PFSK-1 (cell line): ENCODE measurements around the gene DTX1.

Experiments
- FOXP2 ChIP-seq: optimal IDR thresholded peaks from 2 replicates; pipeline ENCODE3; 2011; ENCODE audit warnings: borderline replicate concordance, control low read depth, inconsistent platforms; ENCODE audit not compliant: insufficient read depth; ENCODE audit errors: extremely low read length, extremely low read depth
- POLR2AphosphoS5 ChIP-seq: IDR thresholded peaks from 2 replicates; pipeline ENCODE4 v1.6.1; 2012; ENCODE audit warnings: low read depth, mild to moderate bottlenecking, control low read depth, low read length, moderate library complexity
- TAF1 ChIP-seq: IDR thresholded peaks from 2 replicates; pipeline ENCODE4 v1.6.1; 2012; ENCODE audit warnings: low read length, control low read depth, borderline replicate concordance; ENCODE audit not compliant: insufficient read depth
- TF ChIP-seq, protein P1 (sequence below), 2 experiments: IDR thresholded peaks; 2 replicates each; pipeline versions ENCODE4 v1.6.1 to v1.8.0; 2011 to 2012; ENCODE audit warnings: low read depth in 2 of 2, low read length in 2 of 2, control low read depth in 1 of 2, inconsistent platforms in 1 of 2, mild to moderate bottlenecking in 1 of 2, moderate library complexity in 1 of 2; ENCODE audit not compliant: insufficient read depth in 1 of 2

GRCh38 chr12:113016796-113017195 is 39.7 kb upstream of the DTX1 start:
- no peak for TF ChIP-seq POLR2AphosphoS5
- TF ChIP-seq FOXP2, result no peak
- no peak for TF ChIP-seq TAF1
- TF ChIP-seq, protein P1, sequence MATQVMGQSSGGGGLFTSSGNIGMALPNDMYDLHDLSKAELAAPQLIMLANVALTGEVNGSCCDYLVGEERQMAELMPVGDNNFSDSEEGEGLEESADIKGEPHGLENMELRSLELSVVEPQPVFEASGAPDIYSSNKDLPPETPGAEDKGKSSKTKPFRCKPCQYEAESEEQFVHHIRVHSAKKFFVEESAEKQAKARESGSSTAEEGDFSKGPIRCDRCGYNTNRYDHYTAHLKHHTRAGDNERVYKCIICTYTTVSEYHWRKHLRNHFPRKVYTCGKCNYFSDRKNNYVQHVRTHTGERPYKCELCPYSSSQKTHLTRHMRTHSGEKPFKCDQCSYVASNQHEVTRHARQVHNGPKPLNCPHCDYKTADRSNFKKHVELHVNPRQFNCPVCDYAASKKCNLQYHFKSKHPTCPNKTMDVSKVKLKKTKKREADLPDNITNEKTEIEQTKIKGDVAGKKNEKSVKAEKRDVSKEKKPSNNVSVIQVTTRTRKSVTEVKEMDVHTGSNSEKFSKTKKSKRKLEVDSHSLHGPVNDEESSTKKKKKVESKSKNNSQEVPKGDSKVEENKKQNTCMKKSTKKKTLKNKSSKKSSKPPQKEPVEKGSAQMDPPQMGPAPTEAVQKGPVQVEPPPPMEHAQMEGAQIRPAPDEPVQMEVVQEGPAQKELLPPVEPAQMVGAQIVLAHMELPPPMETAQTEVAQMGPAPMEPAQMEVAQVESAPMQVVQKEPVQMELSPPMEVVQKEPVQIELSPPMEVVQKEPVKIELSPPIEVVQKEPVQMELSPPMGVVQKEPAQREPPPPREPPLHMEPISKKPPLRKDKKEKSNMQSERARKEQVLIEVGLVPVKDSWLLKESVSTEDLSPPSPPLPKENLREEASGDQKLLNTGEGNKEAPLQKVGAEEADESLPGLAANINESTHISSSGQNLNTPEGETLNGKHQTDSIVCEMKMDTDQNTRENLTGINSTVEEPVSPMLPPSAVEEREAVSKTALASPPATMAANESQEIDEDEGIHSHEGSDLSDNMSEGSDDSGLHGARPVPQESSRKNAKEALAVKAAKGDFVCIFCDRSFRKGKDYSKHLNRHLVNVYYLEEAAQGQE (IDR thresholded peaks at IDR 0.05; ENCODE audit: insufficient read depth in 1 of 2, low read depth in 2 of 2, low read length in 2 of 2), result no peak
